CD4-positive, alpha-beta T cell treated with Interleukin-15 for 4 hours (primary cell): Measurements from ENCODE around the gene AKNA.
A peak's percentile ranks its signal among the peaks of the same experiment; 100 is the strongest.

Experiments
- DNase-seq: peaks from one replicate; pipeline ENCODE4 v3.0.0-alpha.2; 2020; ENCODE audit warnings: low spot score

AKNA gene, protein sequence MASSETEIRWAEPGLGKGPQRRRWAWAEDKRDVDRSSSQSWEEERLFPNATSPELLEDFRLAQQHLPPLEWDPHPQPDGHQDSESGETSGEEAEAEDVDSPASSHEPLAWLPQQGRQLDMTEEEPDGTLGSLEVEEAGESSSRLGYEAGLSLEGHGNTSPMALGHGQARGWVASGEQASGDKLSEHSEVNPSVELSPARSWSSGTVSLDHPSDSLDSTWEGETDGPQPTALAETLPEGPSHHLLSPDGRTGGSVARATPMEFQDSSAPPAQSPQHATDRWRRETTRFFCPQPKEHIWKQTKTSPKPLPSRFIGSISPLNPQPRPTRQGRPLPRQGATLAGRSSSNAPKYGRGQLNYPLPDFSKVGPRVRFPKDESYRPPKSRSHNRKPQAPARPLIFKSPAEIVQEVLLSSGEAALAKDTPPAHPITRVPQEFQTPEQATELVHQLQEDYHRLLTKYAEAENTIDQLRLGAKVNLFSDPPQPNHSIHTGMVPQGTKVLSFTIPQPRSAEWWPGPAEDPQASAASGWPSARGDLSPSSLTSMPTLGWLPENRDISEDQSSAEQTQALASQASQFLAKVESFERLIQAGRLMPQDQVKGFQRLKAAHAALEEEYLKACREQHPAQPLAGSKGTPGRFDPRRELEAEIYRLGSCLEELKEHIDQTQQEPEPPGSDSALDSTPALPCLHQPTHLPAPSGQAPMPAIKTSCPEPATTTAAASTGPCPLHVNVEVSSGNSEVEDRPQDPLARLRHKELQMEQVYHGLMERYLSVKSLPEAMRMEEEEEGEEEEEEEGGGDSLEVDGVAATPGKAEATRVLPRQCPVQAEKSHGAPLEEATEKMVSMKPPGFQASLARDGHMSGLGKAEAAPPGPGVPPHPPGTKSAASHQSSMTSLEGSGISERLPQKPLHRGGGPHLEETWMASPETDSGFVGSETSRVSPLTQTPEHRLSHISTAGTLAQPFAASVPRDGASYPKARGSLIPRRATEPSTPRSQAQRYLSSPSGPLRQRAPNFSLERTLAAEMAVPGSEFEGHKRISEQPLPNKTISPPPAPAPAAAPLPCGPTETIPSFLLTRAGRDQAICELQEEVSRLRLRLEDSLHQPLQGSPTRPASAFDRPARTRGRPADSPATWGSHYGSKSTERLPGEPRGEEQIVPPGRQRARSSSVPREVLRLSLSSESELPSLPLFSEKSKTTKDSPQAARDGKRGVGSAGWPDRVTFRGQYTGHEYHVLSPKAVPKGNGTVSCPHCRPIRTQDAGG (N-terminal part only)

GRCh38 chr9:114387680-114388356 is at the start of gene AKNA:
AKNA (minus strand) TSS chr9:114387982; CDS start chr9:114381333, 6,649 bp downstream.
- peak; percentile 86 for DNase-seq

DNA sequence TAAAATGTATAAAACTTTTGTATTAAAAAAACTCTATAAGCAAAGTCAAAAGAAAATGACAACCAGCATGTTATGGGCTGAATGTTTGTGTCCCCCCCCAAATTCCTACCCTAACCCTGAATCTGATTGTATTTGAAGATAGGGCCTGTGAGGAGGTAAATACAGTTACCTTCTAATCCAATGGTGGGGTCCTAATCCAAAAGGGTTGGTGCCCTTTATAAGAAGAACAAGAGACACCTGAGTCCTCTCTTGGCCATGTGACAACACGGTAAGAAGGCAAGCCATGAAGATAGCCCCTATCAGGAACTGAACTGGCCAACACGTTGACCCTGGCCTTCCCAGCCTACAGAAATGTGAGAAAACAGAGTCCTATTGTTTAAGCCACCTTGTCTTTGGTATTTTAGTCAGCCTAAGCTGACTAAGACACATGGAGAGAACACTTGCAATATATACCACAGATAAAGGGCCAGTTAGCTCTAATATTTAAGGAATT is 49.7 kb upstream of the AKNA start:
- DNase-seq = no peak

DNA sequence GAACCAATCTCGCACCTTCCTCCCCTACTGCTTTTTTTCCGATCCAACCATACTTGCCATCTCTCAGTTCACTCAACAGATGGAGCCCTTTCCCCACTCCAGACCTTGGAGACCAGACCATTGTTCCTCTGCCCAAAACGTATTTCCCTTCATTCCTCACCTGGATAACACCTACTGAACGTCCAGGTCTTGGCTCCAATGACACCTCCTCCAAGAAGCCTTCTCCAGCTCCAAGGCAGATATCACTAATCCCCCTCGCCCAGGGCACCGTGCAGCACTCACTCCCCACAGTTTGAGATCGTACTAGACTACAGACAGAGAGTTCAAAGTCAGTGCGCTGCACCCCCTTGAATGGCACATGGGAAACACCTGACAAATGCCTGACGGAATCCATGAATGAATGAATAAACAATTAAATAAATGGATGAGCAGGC is 47.1 kb upstream of the AKNA start:
- no peak for DNase-seq

DNA sequence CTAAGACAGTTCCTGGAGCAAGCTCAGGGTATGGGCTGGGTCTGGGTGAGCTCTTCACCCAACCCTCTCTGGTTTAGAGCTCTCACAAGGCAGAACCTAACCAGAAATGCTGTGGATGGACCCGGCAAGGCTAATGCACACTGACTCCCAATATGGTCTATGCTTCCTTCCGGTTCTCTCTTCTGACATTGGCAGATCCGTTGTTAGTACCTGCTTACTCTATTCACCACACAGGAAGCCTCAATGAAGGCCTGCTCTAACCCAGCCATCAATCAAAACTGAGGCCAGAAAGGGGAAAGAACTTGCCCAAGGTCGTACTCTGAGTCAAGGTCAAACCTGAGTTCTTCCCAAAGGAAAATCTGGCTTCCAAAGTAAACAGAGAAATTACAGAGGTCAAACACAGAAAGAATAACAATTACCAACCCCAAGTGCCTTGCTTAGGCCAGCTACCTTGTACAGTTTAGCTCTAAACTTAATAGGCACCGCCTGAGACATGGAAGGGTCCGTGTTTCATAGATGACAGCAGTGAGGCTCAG is 46.0 kb upstream of the AKNA start:
- no peak for DNase-seq

DNA sequence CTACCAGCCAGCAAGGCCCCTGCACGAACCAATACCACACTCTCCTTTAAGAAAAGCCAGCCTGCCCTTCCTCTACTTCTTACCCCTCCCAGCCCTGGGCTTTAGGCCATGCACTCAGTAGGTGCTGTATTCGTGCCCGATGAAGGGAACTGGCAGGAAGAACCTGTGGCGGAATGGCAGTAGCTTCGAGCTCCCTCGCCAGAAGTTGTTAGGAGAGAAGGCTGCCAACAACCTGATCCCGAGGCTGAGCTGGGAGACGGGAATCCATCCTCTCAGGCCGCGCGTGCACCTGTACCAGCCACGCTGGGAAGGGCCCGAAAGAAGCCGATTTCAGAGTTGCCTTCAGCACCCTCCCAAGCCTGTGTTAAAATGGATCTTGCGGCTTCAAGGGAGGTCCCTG is 45.3 kb upstream of the AKNA start:
- no peak for DNase-seq

DNA sequence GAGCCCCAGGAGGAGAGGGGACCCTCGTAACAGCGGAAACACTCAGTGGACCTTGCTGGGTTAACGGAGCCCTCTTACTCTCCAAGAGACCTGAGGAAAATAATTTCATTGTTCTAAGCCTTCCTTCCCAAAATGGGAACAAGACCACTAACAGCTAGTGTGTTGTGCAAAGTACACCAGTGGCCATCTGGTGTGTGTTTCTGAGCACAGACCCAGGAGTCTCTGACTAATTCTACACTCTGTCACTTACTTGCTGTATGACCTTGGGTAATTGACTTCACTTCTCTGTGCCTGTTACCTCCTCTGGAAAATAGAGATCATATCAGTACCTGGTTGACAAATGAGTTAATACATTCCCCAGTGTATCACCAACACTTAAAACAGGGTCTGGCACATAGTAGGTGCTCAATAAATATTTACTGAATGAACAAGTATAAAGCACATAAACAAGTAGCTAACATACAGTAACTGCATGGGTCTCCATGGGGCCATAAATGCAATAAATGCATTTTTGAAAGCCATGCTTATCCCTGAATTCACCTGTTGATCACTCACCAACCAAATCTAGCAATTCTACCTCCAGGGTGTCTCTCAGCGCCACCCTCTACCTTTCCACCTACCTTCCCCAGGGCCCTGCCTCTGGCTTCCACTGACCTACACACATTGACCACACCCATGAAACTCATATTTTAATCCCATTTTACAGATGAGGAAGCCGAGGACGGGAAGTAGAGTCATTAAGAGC is 44.7 kb upstream of the AKNA start:
- no peak for DNase-seq

DNA sequence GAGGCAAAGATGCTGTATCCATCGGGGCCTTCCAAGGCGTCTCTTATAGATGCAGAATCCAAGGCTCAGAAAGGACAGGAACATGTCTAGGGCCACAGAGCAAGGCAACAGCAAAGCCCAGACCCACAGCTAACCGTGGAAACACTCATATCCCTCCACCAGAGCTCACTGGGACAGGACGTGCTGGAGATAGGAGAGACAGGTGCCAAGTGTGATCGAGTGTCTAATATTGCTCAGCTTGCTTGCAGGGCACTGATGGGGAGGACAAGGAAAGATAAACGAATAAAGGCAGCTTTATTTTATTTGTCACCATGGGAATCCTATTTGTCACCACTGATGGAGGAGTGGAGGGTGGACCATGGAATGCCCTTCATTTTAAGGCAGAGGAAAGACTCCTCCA is 44.0 kb upstream of the AKNA start:
- DNase-seq = no peak

DNA sequence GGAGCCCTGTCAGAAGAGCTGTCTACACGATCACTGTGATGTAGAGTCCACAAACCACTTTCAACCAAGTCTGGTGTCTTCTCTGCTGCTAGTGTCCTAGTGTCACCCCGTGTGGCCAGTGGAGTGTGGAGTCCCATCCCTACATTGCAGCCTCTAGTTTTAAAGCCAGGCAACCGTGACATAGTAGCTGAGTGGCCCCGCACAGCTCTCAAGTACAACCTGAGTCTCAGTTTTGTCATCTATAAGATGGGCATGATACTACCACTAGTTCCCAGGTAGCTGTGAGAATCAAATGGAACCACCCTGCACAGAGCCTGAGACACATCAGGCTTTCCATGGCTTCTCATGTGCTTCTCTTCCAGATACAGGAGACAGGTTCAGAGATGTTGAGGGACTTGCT is 43.2 kb upstream of the AKNA start:
- DNase-seq = no peak

- DNase-seq = no peak
Measured at GRCh38 chr9:114430457-114430856, 42.7 kb upstream of the AKNA start.

DNA sequence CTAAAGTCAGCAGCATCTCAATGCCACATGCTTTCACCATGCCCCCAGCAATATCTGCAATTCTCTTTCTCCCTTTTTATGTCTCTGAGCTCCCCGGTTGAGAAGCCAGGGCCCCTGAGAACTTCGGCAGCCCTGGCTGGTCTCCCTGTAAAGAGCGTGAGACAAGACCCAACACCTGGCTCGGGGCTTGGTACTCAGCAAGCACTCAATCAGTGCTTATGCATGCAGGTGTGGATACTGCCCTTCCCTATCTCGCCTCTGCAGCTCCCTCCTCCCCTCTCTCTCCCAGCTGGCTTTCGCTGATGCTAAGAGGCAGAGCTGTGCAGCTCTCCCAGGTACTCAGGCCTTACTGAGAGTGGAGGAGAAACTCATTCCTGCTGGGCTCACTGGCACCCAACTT is 41.7 kb upstream of the AKNA start:
- DNase-seq = no peak

- DNase-seq = no peak
Measured at GRCh38 chr9:114428466-114428865, 40.7 kb upstream of the AKNA start.

DNA sequence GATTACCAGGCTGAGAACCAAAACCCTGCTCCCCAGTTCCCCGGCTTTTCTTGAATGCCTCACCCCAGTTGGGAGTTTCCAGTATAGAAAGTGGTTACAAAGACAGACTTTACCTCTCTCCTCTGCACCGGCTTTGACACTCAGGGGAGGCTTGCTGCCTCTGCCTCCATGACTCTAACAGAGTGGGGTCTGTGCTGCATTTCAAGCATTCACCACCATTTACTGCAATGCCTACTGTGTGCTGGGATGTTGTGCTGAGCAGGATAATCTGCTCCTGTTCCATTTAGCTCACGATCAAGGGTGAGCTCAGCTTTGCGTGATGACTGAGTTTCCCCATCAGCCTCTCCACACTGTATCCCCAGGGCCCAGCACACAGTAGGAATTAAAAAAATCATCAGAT is 39.9 kb upstream of the AKNA start:
- DNase-seq = no peak

DNA sequence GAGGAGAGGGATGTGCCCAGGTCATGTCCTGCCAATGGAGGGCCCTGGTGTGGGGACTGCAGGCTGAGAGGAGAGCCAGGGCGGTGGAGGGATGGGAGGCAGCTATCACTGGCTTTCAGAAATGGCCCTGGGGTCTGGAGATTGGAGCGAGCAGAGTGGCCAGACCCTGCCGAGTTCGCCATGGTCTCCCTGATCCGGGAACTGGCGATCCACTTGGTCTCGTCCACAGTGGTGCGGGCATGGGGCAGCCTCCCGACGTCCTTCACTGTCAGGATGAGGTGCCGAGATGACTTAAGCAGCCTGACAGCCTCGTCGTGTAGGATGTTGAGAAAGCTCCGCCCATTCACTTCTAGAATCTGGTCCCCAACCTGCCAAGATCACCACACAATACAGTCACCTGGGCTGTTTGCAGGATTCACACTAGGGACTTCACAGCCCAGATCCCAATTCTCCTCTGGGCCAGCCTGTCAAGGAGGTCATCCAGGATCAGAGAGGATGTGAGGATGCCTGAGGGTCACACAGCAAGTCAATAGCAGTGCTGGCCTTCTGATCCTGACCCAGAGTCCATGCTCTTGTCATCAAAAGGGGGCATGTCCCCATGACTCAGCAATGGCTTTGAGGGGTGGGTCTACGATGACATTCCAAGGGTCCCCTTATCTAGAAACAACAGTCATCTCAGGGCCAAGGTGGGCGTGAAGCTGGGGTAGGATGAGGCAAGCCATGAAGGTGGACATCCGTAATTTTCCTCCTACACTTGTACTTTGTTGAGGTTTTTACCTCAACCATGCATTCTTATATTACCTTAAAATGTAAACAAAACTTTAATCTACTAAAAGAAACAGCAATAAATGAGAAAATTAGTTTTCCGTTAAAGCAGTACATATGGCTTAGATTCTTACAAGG is 38.5 kb upstream of the AKNA start:
- no peak for DNase-seq

DNA sequence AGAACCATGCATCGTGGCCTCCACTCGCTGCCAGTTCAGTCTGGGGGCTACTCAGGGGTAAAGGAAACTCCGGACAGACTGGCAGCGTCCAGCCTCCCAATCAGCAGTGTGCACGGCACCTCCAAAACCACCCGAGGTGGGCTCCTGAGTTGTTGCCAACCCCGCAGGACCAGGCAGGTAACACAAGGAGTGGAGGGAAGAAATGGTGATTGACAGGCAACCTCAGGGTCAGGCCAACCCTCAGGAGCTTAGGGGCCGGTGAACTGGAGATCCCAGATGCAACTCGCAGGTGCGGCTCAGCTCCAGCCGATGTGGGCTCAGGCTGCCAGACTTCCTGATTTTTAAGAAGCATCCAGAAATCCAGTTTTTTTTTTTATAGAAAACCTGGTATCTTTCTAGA is 37.3 kb upstream of the AKNA start:
- no peak for DNase-seq

DNA sequence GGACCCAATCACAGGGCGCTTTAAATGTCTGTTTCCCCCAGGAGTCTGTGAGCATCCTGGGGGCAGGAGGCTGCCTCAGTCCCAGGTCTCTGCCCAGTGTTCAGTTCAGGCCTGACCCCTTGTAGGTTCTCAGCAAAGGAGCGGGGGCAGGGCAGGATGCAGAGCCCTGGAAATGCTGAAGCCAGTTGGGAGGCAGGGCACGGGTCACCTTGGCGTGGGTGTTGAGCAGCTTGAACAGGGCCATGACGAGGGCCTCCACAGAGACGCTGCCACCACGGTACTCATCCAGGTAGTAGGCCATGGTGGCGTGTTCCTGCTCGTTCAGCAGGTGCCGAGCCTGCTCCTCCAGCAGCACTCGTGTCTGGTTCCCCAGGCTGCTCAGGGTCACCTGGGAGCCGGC is 36.3 kb upstream of the AKNA start:
- DNase-seq = no peak

DNA sequence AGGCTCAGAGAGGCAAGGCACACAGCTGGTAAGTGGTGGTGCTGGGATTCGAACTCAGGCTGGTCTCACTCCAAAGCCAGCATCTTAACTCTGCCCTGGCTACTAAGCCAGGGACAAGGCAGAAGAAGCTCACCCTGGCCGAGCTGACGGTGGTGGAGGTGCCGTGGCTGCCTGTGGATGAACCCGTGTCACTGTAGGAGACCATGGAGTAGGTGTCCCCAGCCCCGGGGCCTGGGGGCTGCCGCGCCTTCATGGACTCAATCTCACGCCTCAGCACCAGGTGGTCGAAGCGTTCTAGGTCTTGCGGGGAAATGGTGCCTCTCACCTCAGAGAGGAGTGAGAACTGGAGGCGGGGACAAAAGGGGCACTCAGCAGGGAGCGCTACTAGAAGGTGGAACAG is 35.4 kb upstream of the AKNA start:
- DNase-seq = no peak

DNA sequence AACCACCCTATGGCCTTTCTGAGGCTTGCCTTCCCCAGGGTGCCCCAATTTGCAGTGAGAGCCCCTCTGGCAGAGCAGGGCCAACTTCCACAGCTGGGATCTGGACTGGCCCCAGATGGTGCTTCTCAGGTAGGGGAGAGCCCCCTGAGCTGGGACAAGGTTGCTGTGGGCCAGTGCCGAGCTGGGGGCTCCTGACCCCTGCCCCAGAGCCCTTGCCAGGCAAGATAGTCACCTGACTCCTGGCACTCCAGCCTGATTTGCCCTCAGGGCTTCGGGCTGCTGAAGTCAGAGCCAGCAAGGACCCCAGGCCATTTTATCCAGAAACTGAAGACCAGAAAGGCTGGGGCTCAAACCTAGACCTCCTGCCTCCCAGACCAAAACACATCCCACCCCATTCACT is 33.4 kb upstream of the AKNA start:
- DNase-seq = no peak

DNA sequence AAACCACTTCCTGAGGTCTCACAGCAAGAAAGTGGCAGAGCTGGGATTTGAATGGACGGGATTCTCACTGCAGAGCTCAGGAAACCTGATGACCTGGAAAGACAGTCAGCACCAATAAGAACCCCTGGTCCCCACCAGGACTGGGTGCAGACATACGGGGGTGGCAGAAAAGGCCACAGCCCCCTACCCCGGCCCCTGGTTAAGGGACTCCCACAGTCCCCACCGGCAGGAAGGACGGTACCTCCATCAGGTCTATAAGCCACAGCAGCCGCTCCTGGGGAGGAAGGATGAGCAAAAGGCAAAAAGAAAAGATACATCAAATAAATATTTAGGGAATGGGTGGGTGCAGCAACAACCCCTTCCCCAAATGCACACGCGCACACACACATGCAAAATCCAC is 32.0 kb upstream of the AKNA start:
- DNase-seq = no peak

GRCh38 chr9:114418053-114418452 is 30.3 kb upstream of the AKNA start:
- DNase-seq = no peak

DNA sequence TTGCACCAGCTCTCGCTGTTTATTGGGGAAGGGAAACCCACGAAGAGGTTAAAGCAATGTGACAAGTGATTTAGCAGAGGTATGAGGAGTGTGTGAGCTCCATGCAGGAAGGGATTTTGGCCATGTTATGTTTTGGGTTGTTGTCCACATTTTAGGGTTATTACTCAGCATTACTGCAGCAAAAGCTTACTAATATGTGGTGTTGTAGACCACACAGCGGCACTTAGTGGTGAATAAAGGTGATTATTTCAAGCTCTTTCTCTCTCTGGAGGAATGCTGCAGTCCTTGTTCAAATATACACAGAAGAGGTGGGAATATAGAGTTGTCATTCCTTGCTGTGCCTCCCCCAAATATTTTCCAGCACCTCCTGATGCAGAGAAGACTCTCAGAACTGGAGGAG is 29.7 kb upstream of the AKNA start:
- DNase-seq = no peak
